Measurements from ENCODE around the gene ADGRG2.

ADGRG2 gene

GRCh38 chrX:18949944-18950301 lies 172.3 kb downstream of the ADGRG2 start:
- no peak for DNase-seq (ENCODE audit: low spot score)

- no peak for DNase-seq (ENCODE audit: low spot score)
Measured at GRCh38 chrX:18949291-18949943, 172.9 kb downstream of the ADGRG2 start.

GRCh38 chrX:18946611-18947010 lies 175.7 kb downstream of the ADGRG2 start:
- no peak for DNase-seq (ENCODE audit: low spot score)

GRCh38 chrX:18946157-18946556 lies 176.1 kb downstream of the ADGRG2 start:
- no peak for DNase-seq (ENCODE audit: low spot score)

GRCh38 chrX:18945483-18945882 lies 176.8 kb downstream of the ADGRG2 start:
- no peak for DNase-seq (ENCODE audit: low spot score)

GRCh38 chrX:18944482-18944881 lies 177.8 kb downstream of the ADGRG2 start:
- no peak for DNase-seq (ENCODE audit: low spot score)

- DNase-seq (ENCODE audit: low spot score): no peak
Measured at GRCh38 chrX:18941896-18942295, 180.4 kb downstream of the ADGRG2 start.
